ENCODE data around the gene CROT. TPM values are rescaled to one million over a fixed set of nuclear protein-coding genes. Genes with fewer than 3 reads are reported as not detected.
A peak's percentile ranks its signal among the peaks of the same experiment; 100 is the strongest.

The CROT gene
- total RNA-seq, 1 experiment from 2014 or later: 8.6 TPM

GRCh38 chr7:87337331-87337730, 8.1 kb upstream of the CROT start:
- in situ Hi-C loops (cut with HindIII; ENCODE audit: low pct_unique_long_range_greater_than_20kb, low sequenced_read_pairs): no loop called here
- no peak for DNase-seq (ENCODE audit: low read depth)

DNA sequence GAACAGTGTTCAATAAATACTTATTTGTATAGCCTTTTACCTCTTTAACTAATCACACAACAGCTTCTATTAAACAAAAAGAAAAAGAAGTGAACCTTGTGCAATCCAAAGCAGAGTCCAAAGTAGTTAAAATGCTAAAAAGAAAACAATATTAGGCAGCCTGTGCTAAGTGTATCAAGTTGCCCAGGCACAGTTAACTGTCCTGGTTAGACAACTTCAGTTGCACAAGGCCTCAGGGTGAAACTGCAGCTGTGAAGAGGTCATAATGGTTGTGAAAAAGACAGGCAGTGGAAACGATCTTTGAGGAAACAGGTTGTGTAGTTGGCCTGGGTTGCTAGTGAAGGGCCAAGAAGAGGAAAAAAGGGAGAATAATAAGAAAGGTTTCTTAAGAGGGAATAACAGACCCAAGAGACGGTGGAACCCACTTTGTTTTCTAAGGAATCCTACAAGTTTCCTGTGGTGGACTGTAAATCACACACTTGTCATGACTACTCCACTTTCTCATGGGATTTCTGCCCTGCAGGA, 6.0 kb upstream of the CROT start:
- DNase-seq (ENCODE audit: low read depth): no peak
- in situ Hi-C loops (cut with HindIII; ENCODE audit: low pct_unique_long_range_greater_than_20kb, low sequenced_read_pairs): no loop called here

- in situ Hi-C loops (cut with HindIII; ENCODE audit: low pct_unique_long_range_greater_than_20kb, low sequenced_read_pairs): no loop called here
- no peak for DNase-seq (ENCODE audit: low read depth)
These were observed 4.0 kb upstream of the CROT start for GRCh38 chr7:87341441-87341840.

DNA sequence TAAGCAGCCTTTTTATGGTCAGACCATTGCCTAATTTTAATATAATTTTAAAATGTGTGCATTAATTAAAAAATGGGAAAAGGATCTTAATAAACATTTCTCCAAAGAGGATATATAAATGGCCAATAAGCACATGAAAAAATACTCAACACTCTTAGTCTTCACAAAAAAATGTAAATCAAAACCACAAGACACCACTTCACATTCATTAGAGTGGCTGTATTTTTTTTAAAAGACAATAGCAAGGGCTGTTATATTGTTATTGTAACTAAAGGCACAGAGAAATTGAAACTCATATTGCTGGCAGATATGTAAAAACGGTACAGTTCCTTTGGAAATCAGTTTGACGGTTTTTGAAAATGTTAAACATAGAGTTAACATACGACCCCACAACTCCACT, 3.2 kb upstream of the CROT start:
- no peak for DNase-seq (ENCODE audit: low read depth)
- in situ Hi-C loops (cut with HindIII; ENCODE audit: low pct_unique_long_range_greater_than_20kb, low sequenced_read_pairs): no loop called here

DNA sequence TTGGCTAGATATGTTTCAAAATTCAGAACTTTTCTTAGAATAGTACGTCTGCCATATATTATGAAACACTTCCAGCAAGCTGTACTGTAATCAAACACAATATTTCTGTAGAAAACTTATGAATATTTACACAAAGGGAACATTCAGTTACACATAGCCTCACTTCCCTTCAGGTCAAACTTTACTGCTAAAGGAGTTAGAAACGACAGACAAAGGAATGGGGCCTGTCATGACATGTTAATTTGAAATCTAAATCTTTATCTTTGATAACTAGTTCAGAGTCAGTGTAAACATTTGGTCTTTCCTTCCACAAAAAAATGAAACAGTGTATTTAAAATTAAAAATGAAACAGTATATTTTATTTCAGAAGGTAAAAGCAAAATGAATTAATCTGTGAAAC, 1.0 kb upstream of the CROT start:
- in situ Hi-C loops (cut with HindIII; ENCODE audit: low pct_unique_long_range_greater_than_20kb, low sequenced_read_pairs): no loop called here
- DNase-seq (ENCODE audit: low read depth): no peak

DNA sequence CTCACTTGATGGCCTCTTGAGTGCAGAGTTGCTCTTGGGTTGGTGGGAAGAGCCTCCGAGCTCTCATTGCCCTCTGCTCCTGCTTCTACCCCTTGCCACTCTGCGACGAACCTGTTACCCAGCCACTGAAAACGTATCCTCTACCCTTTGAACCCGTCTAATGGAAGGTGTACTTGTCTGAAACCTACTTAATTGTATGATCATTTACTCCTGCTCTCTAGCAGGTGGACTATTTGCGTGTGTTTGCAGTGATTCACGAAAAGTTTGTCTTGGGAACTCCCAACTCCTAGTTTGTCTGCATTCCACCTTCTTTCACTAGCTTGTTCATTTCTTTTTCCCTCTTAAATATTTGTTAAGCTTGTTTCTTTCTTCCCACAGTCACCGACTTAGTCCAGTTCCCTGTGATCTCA, 503 bp downstream of the CROT start:
- DNase-seq (ENCODE audit: low read depth): no peak
- in situ Hi-C loops (cut with HindIII; ENCODE audit: low pct_unique_long_range_greater_than_20kb, low sequenced_read_pairs): no loop called here

DNA sequence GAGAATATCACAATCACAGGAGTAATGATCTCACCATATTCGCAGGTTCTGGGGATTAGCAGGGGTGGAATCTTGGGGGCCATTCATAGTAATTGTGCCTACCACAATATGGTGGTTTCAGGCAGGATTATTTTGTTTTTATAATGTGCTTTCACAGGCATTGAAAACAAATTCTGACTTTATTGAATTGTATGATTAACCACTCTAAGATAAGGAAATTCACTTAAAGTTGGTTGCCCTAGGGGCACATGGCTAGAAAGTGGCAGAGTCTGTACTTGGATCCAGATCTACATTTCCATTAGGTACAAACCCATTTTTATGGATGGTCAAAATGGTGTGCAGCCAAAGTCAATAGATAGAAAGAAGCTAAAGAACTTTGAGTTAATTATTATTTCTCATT, 1.7 kb downstream of the CROT start:
- in situ Hi-C loops (cut with HindIII; ENCODE audit: low pct_unique_long_range_greater_than_20kb, low sequenced_read_pairs): no loop called here
- no peak for DNase-seq (ENCODE audit: low read depth)

DNA sequence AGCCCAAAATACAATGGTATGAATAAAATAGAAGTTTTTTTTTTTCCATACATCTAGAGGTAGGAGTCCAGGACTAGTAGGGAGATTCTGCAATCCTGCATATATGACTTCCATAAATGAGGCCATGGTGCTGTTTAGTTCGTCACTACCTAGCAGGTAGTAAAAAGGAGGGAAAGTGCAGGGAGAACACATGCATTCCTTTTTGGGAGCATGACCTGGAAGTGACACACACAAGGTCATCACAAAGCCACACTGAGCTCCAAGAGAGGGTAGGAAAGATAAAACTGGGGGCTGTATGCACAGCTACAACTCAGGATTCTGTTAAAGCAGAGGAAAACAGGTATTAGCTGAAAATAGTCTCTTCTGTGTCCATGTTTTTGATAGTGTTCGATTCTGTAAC, 2.2 kb downstream of the CROT start:
- DNase-seq (ENCODE audit: low read depth): no peak
- in situ Hi-C loops (cut with HindIII; ENCODE audit: low pct_unique_long_range_greater_than_20kb, low sequenced_read_pairs): no loop called here

DNA sequence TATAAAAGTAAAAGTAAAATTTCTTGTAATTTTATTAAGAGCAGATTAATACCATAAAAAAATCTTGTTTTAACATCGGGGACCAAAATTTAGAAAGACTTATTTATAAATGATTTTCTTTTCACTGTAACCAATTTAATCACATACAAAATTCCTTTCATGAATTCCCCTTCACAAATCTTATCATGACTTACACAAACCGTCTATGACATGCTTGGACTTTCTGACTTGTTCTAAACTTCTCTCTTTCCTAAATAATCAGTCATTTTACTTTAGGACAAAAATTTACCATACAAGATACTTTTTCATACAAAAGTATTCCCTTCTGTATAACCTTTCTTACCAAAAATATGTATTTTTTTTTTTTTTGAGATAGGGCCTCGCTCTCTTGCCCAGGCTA, 9.3 kb downstream of the CROT start:
- in situ Hi-C loops (cut with HindIII; ENCODE audit: low pct_unique_long_range_greater_than_20kb, low sequenced_read_pairs): no loop called here
- DNase-seq (ENCODE audit: low read depth): peak; percentile 33

DNA sequence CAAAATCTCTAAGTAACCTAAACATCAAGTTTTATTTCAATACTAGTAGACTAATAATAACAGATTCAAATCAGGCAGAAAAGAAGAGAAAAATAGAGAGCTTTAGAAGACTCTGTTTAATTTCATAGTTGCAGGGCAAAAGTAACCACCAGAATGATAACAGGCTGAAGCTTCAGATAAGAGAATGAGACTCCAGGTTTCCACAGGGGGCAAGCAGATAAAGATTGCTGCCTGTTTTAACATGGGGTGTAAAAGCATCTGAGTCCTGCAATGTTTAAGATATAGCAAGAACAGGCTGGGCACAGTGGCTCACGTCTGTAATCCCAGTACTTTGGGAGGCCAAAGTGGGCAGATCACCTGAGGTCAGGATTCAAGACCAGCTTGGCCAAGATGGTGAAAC, 11.0 kb downstream of the CROT start:
- in situ Hi-C loops (cut with HindIII; ENCODE audit: low pct_unique_long_range_greater_than_20kb, low sequenced_read_pairs): no loop called here
- no peak for DNase-seq (ENCODE audit: low read depth)

- DNase-seq (ENCODE audit: low read depth): no peak
- in situ Hi-C loops (cut with HindIII; ENCODE audit: low pct_unique_long_range_greater_than_20kb, low sequenced_read_pairs): no loop called here
These were observed 13.9 kb downstream of the CROT start for GRCh38 chr7:87359366-87359765.

DNA sequence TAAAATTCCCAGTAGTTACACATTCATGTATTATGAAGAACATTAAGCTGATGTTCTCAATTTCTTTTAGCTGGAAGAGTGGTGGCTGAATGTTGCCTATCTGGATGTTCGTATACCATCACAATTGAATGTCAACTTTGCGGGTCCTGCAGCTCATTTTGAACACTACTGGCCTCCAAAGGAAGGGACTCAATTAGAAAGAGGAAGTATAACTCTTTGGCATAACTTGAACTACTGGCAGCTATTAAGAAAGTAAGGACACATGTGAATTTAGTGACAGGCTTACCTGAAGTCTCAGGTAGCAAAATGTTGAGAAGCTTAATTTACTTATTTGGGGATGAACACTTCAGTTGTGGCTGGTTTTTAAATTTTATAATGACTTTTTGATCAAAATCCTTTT, 15.9 kb downstream of the CROT start:
- in situ Hi-C loops (cut with HindIII; ENCODE audit: low pct_unique_long_range_greater_than_20kb, low sequenced_read_pairs): no loop called here
- no peak for DNase-seq (ENCODE audit: low read depth)

DNA sequence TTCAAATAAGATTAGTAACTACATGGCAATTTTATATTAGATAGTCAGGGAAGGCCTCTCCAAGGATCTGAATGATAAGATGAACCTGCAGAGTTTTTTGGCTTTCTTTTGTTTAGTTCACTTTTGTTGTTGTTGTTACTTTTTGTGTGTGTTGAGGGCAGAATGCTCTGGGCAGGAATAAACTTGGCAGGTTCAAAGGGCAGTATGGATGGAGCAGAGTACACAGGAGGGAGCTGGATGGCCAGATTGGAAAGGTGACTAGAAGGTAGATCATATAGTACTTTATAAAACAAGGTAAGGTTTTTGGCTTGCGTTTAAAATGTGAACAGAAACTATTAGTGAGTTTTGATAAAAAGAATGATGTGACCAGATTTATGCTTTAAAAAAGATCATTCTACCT, 17.9 kb downstream of the CROT start:
- no peak for DNase-seq (ENCODE audit: low read depth)
- in situ Hi-C loops (cut with HindIII; ENCODE audit: low pct_unique_long_range_greater_than_20kb, low sequenced_read_pairs): no loop called here

GRCh38 chr7:87364246-87364645, 18.8 kb downstream of the CROT start:
- no peak for DNase-seq (ENCODE audit: low read depth)
- in situ Hi-C loops (cut with HindIII; ENCODE audit: low pct_unique_long_range_greater_than_20kb, low sequenced_read_pairs): no loop called here

- no peak for DNase-seq (ENCODE audit: low read depth)
- in situ Hi-C loops (cut with HindIII; ENCODE audit: low pct_unique_long_range_greater_than_20kb, low sequenced_read_pairs): no loop called here
These were observed 23.8 kb downstream of the CROT start for GRCh38 chr7:87369216-87369615.

GRCh38 chr7:87370660-87371180, 25.3 kb downstream of the CROT start:
- peak; percentile 16 for DNase-seq (ENCODE audit: low read depth)
- in situ Hi-C loops (cut with HindIII; ENCODE audit: low pct_unique_long_range_greater_than_20kb, low sequenced_read_pairs): no loop called here

- DNase-seq (ENCODE audit: low read depth): no peak
- in situ Hi-C loops (cut with HindIII; ENCODE audit: low pct_unique_long_range_greater_than_20kb, low sequenced_read_pairs): no loop called here
These were observed 30.4 kb downstream of the CROT start for GRCh38 chr7:87375662-87376435.

- no peak for DNase-seq (ENCODE audit: low read depth)
- in situ Hi-C loops (cut with HindIII; ENCODE audit: low pct_unique_long_range_greater_than_20kb, low sequenced_read_pairs): no loop called here
These were observed 35.4 kb downstream of the CROT start for GRCh38 chr7:87380905-87381304.

GRCh38 chr7:87391020-87391701, 45.7 kb downstream of the CROT start:
- no peak for DNase-seq (ENCODE audit: low read depth)
- in situ Hi-C loops (cut with HindIII; ENCODE audit: low pct_unique_long_range_greater_than_20kb, low sequenced_read_pairs): no loop called here
